Measurements from ENCODE around the gene RPS6KA6.
"Not testable (repeated sequence)": the region's sequence is repeated elsewhere in the genome, so short reads cannot be mapped to it uniquely, and the experiment has no call there.

RPS6KA6 gene

DNA sequence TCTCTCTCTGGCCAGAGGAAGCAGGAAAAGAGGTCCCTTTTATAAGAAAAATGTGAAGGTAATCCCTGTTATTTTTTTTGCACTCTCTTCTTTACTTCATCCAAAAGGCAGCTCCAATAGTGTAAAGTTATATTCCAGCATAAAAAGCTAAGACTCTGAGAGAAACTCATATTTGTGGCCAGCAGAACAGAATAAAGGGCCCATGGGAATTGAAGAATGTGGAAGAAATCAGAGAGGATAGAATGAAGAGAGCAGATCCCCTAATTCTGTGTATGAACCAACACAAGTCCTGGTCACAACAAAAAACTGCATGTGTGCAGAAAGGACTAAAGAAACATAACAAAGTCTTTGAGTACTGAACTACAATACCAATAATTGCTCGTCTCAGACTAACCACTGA is 22.3 kb downstream of the RPS6KA6 start:
- no peak for DNase-seq (ENCODE audit: low read depth, low spot score)

GRCh38 chrX:84162401-84162800 is 25.6 kb downstream of the RPS6KA6 start:
- no peak for DNase-seq (ENCODE audit: low read depth, low spot score)

DNA sequence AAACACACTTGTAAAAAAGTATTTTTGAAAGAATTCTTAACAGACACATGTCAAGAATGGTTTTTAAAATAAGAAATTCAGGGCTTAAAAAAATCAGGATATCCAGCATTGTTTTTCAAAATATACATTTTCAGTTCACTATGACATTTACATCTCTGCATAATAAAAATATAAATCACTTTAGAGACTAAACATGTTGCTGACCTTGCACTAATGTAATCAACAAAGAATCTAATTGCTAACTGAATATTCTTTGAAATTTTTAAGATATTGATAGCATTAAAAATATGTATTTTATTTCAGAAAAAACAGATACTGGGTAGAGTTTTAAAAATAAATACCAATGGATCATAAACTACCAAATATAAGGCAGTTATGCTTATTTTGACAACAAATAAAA is 26.4 kb downstream of the RPS6KA6 start:
- no peak for DNase-seq (ENCODE audit: low read depth, low spot score)

- DNase-seq (ENCODE audit: low read depth, low spot score): no peak
Measured at GRCh38 chrX:84160736-84161135, 27.3 kb downstream of the RPS6KA6 start.

DNA sequence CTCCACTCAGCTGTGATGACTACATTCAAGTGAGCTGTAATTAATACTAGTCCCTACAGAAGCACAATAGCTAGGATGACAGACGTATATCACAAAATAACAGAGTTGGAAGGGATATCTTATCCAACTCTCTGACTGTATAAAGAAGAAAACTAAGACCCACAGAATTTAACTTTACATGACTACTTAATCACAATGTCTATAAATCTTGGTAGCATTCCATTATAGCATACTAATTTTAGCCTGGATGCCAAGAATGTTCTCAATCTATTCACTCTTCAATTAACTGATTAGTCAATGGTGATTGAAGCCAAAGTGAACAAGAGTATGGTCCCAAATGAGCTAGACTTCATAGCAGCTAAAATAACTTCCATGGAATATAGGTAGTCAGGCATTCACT is 31.2 kb downstream of the RPS6KA6 start:
- DNase-seq (ENCODE audit: low read depth, low spot score): no peak

GRCh38 chrX:84155938-84156337 is 32.1 kb downstream of the RPS6KA6 start:
- DNase-seq (ENCODE audit: low read depth, low spot score): no peak

GRCh38 chrX:84153538-84153937 is 34.5 kb downstream of the RPS6KA6 start:
- no peak for DNase-seq (ENCODE audit: low read depth, low spot score)

DNA sequence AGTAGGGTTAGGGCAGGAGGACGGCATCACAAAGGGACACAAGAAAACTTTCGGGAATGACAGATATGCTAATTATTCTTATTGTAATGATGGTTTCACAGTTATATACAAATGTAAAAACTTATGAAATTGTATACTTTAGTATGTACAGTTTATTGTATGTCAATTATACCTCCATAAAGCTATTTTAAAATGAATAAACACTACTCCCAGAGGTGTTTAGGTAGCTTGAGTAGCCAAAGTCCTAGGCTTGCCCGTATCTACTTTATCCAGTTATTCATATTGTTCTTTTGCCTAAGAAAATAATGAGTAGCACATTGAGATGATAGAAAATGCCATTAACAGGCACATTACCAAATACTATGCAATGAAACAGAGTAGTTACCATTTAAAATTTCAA is 43.0 kb downstream of the RPS6KA6 start:
- no peak for DNase-seq (ENCODE audit: low read depth, low spot score)

DNA sequence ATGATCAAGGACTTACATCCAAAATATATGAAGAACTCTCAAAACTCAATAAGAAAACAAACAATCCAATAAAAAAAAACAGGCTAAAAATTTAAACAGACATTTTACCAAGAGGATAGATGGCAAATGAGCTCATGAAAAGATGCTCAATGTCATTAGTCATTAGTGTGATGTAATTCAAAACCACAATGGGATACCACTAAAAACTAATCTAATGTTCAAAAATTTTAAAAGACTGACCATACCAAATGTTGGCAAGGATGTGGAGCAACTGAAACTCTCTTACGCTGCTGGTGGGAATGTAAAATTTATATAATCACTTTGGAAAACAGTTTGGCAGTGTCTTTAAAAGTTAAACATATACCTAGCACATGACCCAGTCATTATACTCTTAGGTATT is 43.7 kb downstream of the RPS6KA6 start:
- no peak for DNase-seq (ENCODE audit: low read depth, low spot score)

GRCh38 chrX:84133023-84133422 is 55.0 kb downstream of the RPS6KA6 start:
- no peak for DNase-seq (ENCODE audit: low read depth, low spot score)

DNA sequence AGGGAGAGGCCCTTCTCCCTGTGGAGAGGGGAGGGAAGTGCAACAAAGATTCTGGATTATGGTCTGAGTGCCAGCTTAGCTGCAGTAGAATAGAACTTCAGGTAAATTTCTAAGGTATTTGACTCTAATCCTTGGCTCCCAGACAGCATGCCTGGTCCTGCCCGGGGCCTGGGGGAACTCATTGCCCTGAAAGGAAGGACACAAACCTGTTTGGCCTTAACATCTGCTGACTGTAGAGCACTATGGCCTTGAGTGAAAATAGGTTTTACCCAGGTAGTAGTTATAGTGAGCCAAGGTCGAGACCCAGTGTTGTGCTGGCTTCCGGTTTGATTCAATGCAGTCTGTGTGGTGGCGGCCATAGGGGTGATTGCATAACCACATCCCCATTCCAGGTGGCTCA is 64.4 kb downstream of the RPS6KA6 start:
- no peak for DNase-seq (ENCODE audit: low read depth, low spot score)

DNA sequence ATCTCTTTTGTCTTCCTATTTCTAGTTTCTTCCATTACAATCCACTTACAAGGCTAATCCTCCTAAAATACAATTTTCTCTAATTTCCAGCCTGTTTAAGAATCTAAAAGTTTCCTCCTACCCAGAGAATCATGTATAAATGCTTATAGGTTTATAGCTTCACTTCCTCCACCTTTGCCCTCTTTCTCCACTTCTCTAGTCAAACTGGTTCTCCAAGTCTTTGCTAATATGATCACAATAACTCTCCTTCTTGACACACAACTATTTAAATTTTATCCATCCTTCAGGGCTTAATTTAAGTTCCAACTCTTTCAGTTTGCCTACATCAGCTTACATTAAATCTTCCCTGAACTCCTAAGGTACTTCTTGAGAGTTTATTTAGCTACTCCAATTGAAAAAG is 69.2 kb downstream of the RPS6KA6 start:
- no peak for DNase-seq (ENCODE audit: low read depth, low spot score)

GRCh38 chrX:84118315-84118714 is 69.7 kb downstream of the RPS6KA6 start:
- no peak for DNase-seq (ENCODE audit: low read depth, low spot score)

DNA sequence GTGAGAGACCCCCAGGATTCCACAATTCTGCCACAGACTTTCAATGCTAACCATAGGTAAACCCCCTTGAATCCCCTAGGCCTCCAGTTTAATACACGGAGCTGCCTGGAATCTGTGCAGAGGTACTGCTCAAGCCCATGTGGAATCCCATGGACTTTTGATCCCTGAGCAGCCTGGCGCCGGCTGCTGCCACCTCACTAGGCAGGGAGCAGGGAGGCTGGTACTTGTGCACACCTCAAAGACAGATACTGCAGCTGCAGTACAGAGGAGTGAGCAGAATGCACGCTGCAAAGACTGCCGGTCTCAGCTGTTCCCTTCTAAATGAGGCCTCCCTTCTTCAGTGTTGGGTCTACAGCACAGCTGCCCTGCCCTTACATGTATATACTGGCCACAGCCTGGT is 79.4 kb downstream of the RPS6KA6 start:
- no peak for DNase-seq (ENCODE audit: low read depth, low spot score)

GRCh38 chrX:84099120-84099519 is 88.9 kb downstream of the RPS6KA6 start:
- DNase-seq (ENCODE audit: low read depth, low spot score): no peak

DNA sequence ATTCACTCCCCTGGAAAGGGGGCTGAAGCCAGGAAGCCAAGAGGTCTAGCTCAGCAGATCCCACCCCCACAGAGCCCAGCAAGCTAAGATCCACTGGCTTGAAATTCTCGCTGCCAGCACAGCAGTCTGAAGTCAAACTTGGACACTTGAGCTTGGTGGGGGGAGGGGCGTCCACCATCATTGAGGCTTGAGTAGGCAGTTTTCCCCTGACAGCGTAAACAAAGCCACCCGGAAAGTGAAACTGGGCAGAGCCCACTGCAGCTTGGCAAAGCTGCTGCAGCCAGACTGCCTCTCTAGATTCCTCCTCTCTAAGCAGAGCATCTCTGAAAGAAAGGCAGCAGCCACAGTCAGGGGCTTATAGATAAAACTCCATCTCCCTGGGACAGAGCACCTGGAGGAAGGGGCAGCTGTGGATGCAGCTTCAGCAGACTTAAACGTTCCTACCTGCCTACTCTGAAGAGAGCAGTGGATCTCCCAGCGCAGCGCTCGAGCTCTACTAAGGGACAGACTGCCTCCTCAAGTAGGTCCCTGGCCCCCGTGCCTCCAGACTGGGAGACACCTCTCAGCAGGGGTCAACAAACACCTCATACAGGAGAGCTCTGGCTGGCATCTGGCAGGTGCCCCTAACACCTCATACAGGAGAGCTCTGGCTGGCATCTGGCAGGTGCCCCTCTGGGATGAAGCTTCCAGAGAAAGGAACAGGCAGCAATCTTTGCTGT is 108.4 kb downstream of the RPS6KA6 start:
- not testable (repeated sequence) for DNase-seq (ENCODE audit: low read depth, low spot score)

DNA sequence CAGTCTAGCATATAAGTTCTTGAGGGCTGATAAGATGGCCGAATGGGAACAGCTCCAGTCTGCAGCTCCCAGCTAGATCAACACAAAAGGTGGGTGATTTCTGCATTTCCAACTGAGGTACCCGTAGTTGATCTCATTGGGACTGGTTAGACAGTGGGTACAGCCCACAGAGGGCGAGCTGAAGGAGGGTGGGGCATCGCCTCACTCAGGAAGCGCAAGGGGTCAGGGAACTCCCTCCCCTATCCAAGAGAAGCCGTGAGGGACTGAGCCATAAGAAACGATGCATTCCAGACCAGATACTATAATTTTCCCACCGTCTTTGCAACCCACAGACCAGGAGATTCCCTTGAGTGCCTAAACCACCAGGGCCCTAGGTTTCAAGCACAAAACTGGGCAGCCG is 109.0 kb downstream of the RPS6KA6 start:
- no peak for DNase-seq (ENCODE audit: low read depth, low spot score)

- no peak for DNase-seq (ENCODE audit: low read depth, low spot score)
Measured at GRCh38 chrX:84064814-84065213, 123.2 kb downstream of the RPS6KA6 start.

DNA sequence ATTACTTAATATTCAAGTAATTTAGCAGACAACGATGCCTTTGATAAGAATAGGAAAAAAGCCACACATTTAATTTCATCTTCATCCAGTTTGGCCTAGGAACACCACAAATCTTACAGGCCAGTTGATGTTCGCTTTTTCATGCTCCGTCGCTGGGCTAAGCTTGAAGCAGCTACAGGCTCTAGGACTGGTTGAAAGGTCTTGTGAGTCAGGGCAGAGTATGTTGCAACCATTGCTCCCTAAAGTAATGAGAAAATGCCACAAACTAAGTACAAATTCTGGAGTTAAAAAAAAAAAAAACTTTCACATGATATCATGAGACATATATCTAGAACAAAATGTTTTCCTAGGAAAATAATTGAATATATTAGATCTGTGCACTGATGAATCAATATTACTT is 123.8 kb downstream of the RPS6KA6 start:
- no peak for DNase-seq (ENCODE audit: low read depth, low spot score)

- no peak for DNase-seq (ENCODE audit: low read depth, low spot score)
Measured at GRCh38 chrX:84047339-84047738, 140.7 kb downstream of the RPS6KA6 start.

GRCh38 chrX:84046403-84046984 is 141.5 kb downstream of the RPS6KA6 start:
- peak; percentile 12 for DNase-seq (ENCODE audit: low read depth, low spot score)

DNA sequence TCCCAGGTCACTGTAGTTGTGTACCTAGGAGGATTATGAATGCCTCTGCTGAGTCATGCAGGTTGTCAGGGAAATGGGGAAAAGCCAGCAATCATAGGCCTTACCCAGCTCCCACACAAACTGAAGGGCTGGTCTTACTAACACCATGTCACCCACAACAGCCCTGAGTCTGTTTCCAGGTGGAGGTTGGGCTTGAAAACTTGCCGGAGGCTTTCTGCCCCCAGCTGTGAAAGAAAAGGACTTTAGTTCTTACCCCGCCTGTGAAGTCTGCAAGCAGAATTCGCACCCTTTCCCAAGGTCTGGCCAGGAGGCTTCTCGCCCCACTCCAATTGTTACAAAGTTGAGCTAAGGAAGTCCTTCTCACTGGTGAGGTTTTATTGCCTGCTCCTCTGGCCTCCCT is 143.9 kb downstream of the RPS6KA6 start:
- DNase-seq (ENCODE audit: low read depth, low spot score): no peak
